Measurements from ENCODE around the gene VIPR1.

Gene VIPR1

GRCh38 chr3:42546691-42547213, 44.3 kb downstream of the VIPR1 start:
- ChIA-PET CTCF (interaction anchor here (0.6 to 2.1 kb wide), 19 partner anchors 10 to 547 kb away, joined by 3 to 13 read pairs (median 3); no protein-coding TSS in a partner anchor), POLR2A (no interaction called here)
- no peaks in the 10 kb centered on the region for H3K9me3 ChIP-seq (ENCODE audit: control insufficient read depth, insufficient read depth, low read depth, low read length)
- H3K4me3 ChIP-seq (ENCODE audit: low read depth, low read length) = no peak overlapping the region
- H3K27ac ChIP-seq (ENCODE audit: extremely low read depth, low read depth, low read length) = no peak overlapping the region
- H3K36me3 ChIP-seq (ENCODE audit: control insufficient read depth in 2 of 2, insufficient read depth in 1 of 2, low read length in 2 of 2) = peaks cover 5 to 36% of the 10 kb centered on the region in 2 experiments; a peak in 1 of 3 replicates
- no peaks in the 10 kb centered on the region for H3K4me1 ChIP-seq (ENCODE audit: control insufficient read depth, insufficient read depth, low read length)
- TF ChIP-seq ZNF362 (tag by site-specific recombination; IDR thresholded peaks at IDR 0.05) (no peak), ZNF274 (IDR thresholded peaks at IDR 0.05; ENCODE audit: low read length) (no peak), ZNF274 (tag by site-specific recombination; IDR thresholded peaks at IDR 0.05; ENCODE audit: borderline replicate concordance) (no peak), ZNF366 (tag by site-specific recombination; conservative IDR thresholded peaks at IDR 0.05) (no peak), REST (tag by site-specific recombination; IDR thresholded peaks at IDR 0.05) (no peak), ZNF169 (tag by site-specific recombination; IDR thresholded peaks at IDR 0.05) (no peak), ZFP69B (tag by site-specific recombination; IDR thresholded peaks at IDR 0.05) (no peak), ZBTB44 (tag by site-specific recombination; IDR thresholded peaks at IDR 0.05) (no peak), SCRT1 (tag by site-specific recombination; IDR thresholded peaks at IDR 0.05; ENCODE audit: borderline replicate concordance) (no peak), MZF1 (tag by site-specific recombination; IDR thresholded peaks at IDR 0.05; ENCODE audit: borderline replicate concordance) (no peak), ZNF26 (tag by site-specific recombination; IDR thresholded peaks at IDR 0.05) (no peak), PRDM2 (tag by site-specific recombination; IDR thresholded peaks at IDR 0.05; ENCODE audit: borderline replicate concordance) (no peak)
